ENCODE data around the gene RPN2. TPM values are rescaled to one million over a fixed set of nuclear protein-coding genes. Genes with fewer than 3 reads are reported as not detected.

Gene RPN2
- total RNA-seq, 1 donor from 2014 or later = 272 TPM

Other genes starting within 250 kb of the RPN2 start
- 21.6 and 33.5 TPM in 2 replicates for gene SAMHD1, start 227.6 kb upstream of the RPN2 start, total RNA-seq
- gene RBL1, start 83.3 kb upstream of the RPN2 start, total RNA-seq = 5.8 and 8.7 TPM in 2 replicates
- 1.1 and 1.2 TPM in 2 replicates for gene MROH8, start 218 bp downstream of the RPN2 start, total RNA-seq
- gene GHRH, start 82.5 kb downstream of the RPN2 start, total RNA-seq = not detected in 2 replicates
- 18.6 and 33.1 TPM in 2 replicates for gene MANBAL, start 110.3 kb downstream of the RPN2 start, total RNA-seq
- gene SRC, start 166.8 kb downstream of the RPN2 start, total RNA-seq = 36.6 and 58.6 TPM in 2 replicates

Data from renal cortical epithelial cell (primary cell).